SK-N-SH (cell line): Measurements from ENCODE around the gene ARV1. TPM values are rescaled to one million over a fixed set of nuclear protein-coding genes. Genes with fewer than 3 reads are reported as not detected.

Experiments
- CTCF ChIA-PET: fragments of 300-600, 350-600 bp; formaldehyde crosslinking; extraction: SDS; loops from one replicate; lab custom pipeline; 2021; lab: Yijun Ruan, JAX
- POLR2A ChIA-PET: fragments of 350-600 bp; sonication (Branson Sonifier 250); formaldehyde crosslinking; extraction: SDS; loops from one replicate; lab custom pipeline; 2020; ENCODE audit warnings: antibody characterized with exemption, inconsistent platforms; lab: Yijun Ruan, JAX
- DNase-seq: peaks from one replicate; pipeline ENCODE4 v3.0.0; 2012
- H2AFZ ChIP-seq: fragments of 200-600 bp; sonication (generic); 2 replicates; pipeline ENCODE4 v1.8.1; 2016; ENCODE audit warnings: antibody characterized with exemption, mild to moderate bottlenecking, low read depth
- H3F3A ChIP-seq: fragments of 200-600 bp; sonication (generic); replicated peaks from 2 replicates; pipeline ENCODE3; 2016; ENCODE audit warnings: antibody characterized with exemption, mild to moderate bottlenecking; ENCODE audit not compliant: insufficient read depth
- H3K27ac ChIP-seq, 2 experiments: fragments of 200-500 bp in 1 of 2; fragments of 200-600 bp in 1 of 2; sonication (Bioruptor generic) in 1 of 2; sonication (generic), shearing (Covaris generic) in 1 of 2; 2 replicates each; pipeline versions ENCODE4 v1.5.1 to v1.6.1; 2014 to 2016; ENCODE audit warnings: low read depth in 2 of 2, inconsistent platforms in 1 of 2, low read length in 1 of 2, mild to moderate bottlenecking in 1 of 2, mixed read lengths in 1 of 2
- H3K27me3 ChIP-seq: fragments of 200-600 bp; sonication (generic), shearing (Covaris generic); 2 replicates; pipeline ENCODE4 v1.6.1; 2016; ENCODE audit warnings: mixed run types; ENCODE audit not compliant: insufficient read depth
- H3K36me3 ChIP-seq, 2 experiments: fragments of 200-500 bp in 1 of 2; fragments of 200-600 bp in 1 of 2; sonication (Bioruptor generic) in 1 of 2; sonication (generic) in 1 of 2; replicated peaks in 1 of 2; 2 replicates each; pipeline versions ENCODE3 to v1.5.1; 2014 to 2016; ENCODE audit warnings: low read length in 1 of 2, mild to moderate bottlenecking in 1 of 2; ENCODE audit not compliant: insufficient read depth in 2 of 2, control insufficient read depth in 1 of 2
- H3K4me1 ChIP-seq, 2 experiments: fragments of 200-500 bp in 1 of 2; fragments of 200-600 bp in 1 of 2; sonication (Bioruptor generic) in 1 of 2; sonication (generic), shearing (Covaris generic) in 1 of 2; 2 replicates each; pipeline versions ENCODE4 v1.5.1 to v1.6.1; 2014 to 2016; ENCODE audit warnings: low read depth in 1 of 2, low read length in 1 of 2, mixed run types in 1 of 2; ENCODE audit not compliant: insufficient read depth in 2 of 2, control insufficient read depth in 1 of 2
- H3K4me2 ChIP-seq: fragments of 200-600 bp; sonication (generic), shearing (Covaris generic); 2 replicates; pipeline ENCODE4 v1.6.1; 2017; ENCODE audit warnings: mixed run types
- H3K4me3 ChIP-seq, 2 experiments: fragments of 200-500 bp in 1 of 2; fragments of 200-600 bp in 1 of 2; sonication (Bioruptor generic) in 1 of 2; sonication (generic), shearing (Covaris generic) in 1 of 2; 2 replicates each; pipeline versions ENCODE4 v1.5.1 to v1.8.1; 2014 to 2016; ENCODE audit warnings: low read depth in 2 of 2, inconsistent platforms in 1 of 2, low read length in 1 of 2, mild to moderate bottlenecking in 1 of 2, mixed read lengths in 1 of 2, moderate library complexity in 1 of 2
- H3K79me2 ChIP-seq: fragments of 200-600 bp; sonication (generic); 2 replicates; pipeline ENCODE4 v1.8.1; 2017; ENCODE audit warnings: mild to moderate bottlenecking; ENCODE audit not compliant: insufficient read depth
- H3K9ac ChIP-seq: fragments of 200-600 bp; sonication (generic); 2 replicates; pipeline ENCODE4 v1.6.1; 2017; ENCODE audit warnings: mixed run types
- H3K9me2 ChIP-seq: fragments of 200-600 bp; sonication (generic); 2 replicates; pipeline ENCODE4 v1.6.1; 2017; ENCODE audit warnings: mixed run types
- H3K9me3 ChIP-seq: fragments of 200-600 bp; sonication (generic); 2 replicates; pipeline ENCODE4 v1.6.1; 2017; ENCODE audit warnings: mixed run types, mild to moderate bottlenecking, moderate library complexity
- H4K20me1 ChIP-seq: fragments of 200-600 bp; sonication (generic); 2 replicates; pipeline ENCODE4 v1.6.1; 2017; ENCODE audit warnings: mild to moderate bottlenecking, mixed run types; ENCODE audit not compliant: insufficient read depth
- CHD2 ChIP-seq: fragments of 150-350 bp; IDR thresholded peaks from 2 replicates; pipeline ENCODE4 v1.6.1; 2018; ENCODE audit warnings: low read length; ENCODE audit not compliant: partially characterized antibody
- ELF1 ChIP-seq: IDR thresholded peaks from 2 replicates; pipeline ENCODE4 v1.4.0; 2012
- EP300 ChIP-seq, 2 experiments: IDR thresholded peaks; 2 replicates each; pipeline versions ENCODE4 v1.4.0 to v1.6.1; 2012; ENCODE audit warnings: borderline replicate concordance in 1 of 2, low read depth in 1 of 2, low read length in 1 of 2
- FOXJ3 ChIP-seq: sonication (generic); formaldehyde crosslinking; IDR thresholded peaks from 2 replicates; pipeline ENCODE4 v1.5.1; 2020; ENCODE audit warnings: mild to moderate bottlenecking, missing genetic modification reagents
- FOXM1 ChIP-seq: IDR thresholded peaks from 2 replicates; pipeline ENCODE4 v1.4.0; 2012; ENCODE audit warnings: low read depth, mild to moderate bottlenecking
- JUND ChIP-seq: IDR thresholded peaks from 2 replicates; pipeline ENCODE4 v1.4.0; 2012
- MEF2A ChIP-seq: IDR thresholded peaks from 2 replicates; pipeline ENCODE4 v1.4.0; 2012; ENCODE audit warnings: low read depth, borderline replicate concordance
- NFIC ChIP-seq: IDR thresholded peaks from 2 replicates; pipeline ENCODE4 v1.4.0; 2012; ENCODE audit warnings: borderline replicate concordance
- NRF1 ChIP-seq: IDR thresholded peaks from 2 replicates; pipeline ENCODE4 v1.6.1; 2012; ENCODE audit warnings: low read depth, mild to moderate bottlenecking, low read length
- RAD21 ChIP-seq: IDR thresholded peaks from 2 replicates; pipeline ENCODE4 v1.6.1; 2012; ENCODE audit warnings: mild to moderate bottlenecking, low read length
- RXRA ChIP-seq: IDR thresholded peaks from 2 replicates; pipeline ENCODE4 v1.4.0; 2012; ENCODE audit warnings: low read depth, mild to moderate bottlenecking, borderline replicate concordance
- SIN3A ChIP-seq: IDR thresholded peaks from 2 replicates; pipeline ENCODE4 v1.6.1; 2012; ENCODE audit warnings: low read depth, mild to moderate bottlenecking, low read length, moderate library complexity, borderline replicate concordance
- TAF1 ChIP-seq: IDR thresholded peaks from 2 replicates; pipeline ENCODE4 v1.6.1; 2012; ENCODE audit warnings: low read depth, mild to moderate bottlenecking, low read length, moderate library complexity, borderline replicate concordance
- TCF12 ChIP-seq: IDR thresholded peaks from 2 replicates; pipeline ENCODE4 v1.4.0; 2012
- WGBS: methylation state at CpG from one replicate; pipeline ENCODE4 v1.1.6; 2017; ENCODE audit warnings: low lambda C conversion rate; 5-methylcytosine and 5-hydroxymethylcytosine counted together
- polyA plus RNA-seq, 3 experiments: library from polyadenylated mRNA; depleted of rRNA; stranded (reverse); fragments of >200 nt; gene quantifications; 2 replicates each; pipeline ENCODE4 v1.2.3, GENCODE V29; 2012
- TF ChIP-seq, protein P1 (sequence below): fragments of 150-350 bp; IDR thresholded peaks from 2 replicates; pipeline ENCODE4 v1.6.1; 2016; ENCODE audit warnings: mild to moderate bottlenecking, low read depth, low read length
- TF ChIP-seq, protein P2 (sequence below): fragments of 200-600 bp; sonication (generic); IDR thresholded peaks from 2 replicates; pipeline ENCODE4 v1.6.1; 2017; ENCODE audit warnings: antibody characterized with exemption, mild to moderate bottlenecking, moderate library complexity

The ARV1 gene
- polyA plus RNA-seq, 1 of the 3 experiments (the other 2 are of a cell fraction) = 26.7 TPM

DNA sequence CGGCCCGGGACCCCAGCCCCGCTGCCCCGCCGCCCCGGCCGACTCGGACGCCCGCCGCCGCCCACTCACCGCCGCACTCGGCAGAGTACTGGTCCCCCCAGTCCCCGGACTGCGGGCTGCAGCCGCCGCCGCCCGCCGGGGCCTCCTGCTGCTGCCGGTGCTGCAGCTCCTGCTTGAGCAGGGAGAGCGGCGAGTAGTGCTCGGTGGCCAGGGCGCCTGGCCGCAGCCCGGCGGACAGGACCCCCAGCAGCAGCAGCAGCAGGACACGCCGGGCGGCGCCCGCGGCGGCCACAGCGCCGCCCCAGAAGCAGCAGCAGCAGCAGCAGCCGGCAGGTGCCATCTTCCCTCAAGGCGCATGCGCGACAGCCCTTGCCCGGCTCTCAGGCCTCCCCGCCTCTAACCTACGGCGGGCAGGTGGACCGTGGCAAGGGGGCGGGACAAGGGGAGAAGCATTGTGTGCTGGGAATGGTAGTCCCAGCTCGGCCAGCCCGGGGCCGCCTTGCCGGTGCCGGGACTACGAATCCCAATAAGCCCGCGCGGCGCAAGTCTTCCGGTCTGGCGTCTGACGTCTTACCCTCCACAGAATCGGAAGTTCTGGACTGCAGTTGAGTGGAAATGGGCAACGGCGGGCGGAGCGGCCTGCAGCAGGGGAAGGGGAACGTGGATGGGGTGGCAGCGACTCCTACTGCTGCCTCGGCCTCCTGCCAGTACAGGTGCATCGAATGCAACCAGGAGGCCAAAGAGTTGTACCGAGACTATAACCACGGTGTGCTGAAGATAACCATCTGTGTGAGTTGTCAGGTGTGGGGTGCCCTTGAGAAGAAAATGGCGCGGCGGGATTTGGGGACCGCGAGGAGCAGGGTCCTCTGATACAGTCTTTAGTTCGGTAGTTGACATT, at the start of gene ARV1, which contains the start of gene TTC13 (continued):
- no peak for TF ChIP-seq JUND
- no peak for TF ChIP-seq MEF2A
- TF ChIP-seq EP300 (IDR thresholded peaks at IDR 0.05; ENCODE audit: borderline replicate concordance in 1 of 2, low read depth in 1 of 2, low read length in 1 of 2) = peak in 1 of 2 experiments; percentile 7; a peak in 1 of 4 replicates
- peak; percentile 61 for TF ChIP-seq RAD21
- TF ChIP-seq FOXJ3 (CRISPR knock-in tag) = no peak
- TF ChIP-seq CHD2 = peak; percentile 92
- TF ChIP-seq, protein P1, sequence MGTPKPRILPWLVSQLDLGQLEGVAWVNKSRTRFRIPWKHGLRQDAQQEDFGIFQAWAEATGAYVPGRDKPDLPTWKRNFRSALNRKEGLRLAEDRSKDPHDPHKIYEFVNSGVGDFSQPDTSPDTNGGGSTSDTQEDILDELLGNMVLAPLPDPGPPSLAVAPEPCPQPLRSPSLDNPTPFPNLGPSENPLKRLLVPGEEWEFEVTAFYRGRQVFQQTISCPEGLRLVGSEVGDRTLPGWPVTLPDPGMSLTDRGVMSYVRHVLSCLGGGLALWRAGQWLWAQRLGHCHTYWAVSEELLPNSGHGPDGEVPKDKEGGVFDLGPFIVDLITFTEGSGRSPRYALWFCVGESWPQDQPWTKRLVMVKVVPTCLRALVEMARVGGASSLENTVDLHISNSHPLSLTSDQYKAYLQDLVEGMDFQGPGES = no peak
- TF ChIP-seq RXRA = no peak
- peak; percentile 49; the same call in 1 of the 2 replicates for TF ChIP-seq SIN3A
- TF ChIP-seq ELF1 = peak; percentile 97
- TF ChIP-seq NFIC = no peak
- no peak for TF ChIP-seq FOXM1
- peak; percentile 85 for TF ChIP-seq TAF1
- TF ChIP-seq TCF12 = peak; percentile 24

DNA sequence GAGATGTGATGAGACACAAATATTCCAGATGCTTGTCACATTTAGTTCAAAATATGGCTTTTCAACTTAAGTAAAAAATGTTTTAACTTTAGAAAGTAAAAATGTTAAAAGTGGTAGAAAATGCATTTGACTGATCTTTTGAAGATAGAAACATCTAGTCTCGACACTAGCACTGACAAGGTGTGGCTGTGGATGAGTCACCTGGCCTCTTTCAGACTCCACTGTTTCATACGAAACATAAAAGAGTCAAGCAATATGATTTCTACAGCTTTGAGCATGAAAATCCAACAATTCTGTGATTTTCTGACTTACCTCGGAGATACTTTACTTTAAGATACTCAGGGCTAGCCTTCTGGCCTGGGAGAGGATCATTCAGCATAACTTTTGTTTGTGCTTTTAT, 47.9 kb upstream of the ARV1 start:
- no peak overlapping the region for H2AFZ ChIP-seq
- CTCF ChIA-PET = interaction anchor here (0.8 to 1.8 kb wide), 2 partner anchors 13 to 280 kb away, joined by 4 read pairs; no protein-coding TSS in a partner anchor
- POLR2A ChIA-PET = no interaction called here
- H3K4me3 ChIP-seq = no peak overlapping the region
- TF ChIP-seq, protein P2, sequence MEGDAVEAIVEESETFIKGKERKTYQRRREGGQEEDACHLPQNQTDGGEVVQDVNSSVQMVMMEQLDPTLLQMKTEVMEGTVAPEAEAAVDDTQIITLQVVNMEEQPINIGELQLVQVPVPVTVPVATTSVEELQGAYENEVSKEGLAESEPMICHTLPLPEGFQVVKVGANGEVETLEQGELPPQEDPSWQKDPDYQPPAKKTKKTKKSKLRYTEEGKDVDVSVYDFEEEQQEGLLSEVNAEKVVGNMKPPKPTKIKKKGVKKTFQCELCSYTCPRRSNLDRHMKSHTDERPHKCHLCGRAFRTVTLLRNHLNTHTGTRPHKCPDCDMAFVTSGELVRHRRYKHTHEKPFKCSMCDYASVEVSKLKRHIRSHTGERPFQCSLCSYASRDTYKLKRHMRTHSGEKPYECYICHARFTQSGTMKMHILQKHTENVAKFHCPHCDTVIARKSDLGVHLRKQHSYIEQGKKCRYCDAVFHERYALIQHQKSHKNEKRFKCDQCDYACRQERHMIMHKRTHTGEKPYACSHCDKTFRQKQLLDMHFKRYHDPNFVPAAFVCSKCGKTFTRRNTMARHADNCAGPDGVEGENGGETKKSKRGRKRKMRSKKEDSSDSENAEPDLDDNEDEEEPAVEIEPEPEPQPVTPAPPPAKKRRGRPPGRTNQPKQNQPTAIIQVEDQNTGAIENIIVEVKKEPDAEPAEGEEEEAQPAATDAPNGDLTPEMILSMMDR = no peak
- no peak for TF ChIP-seq NRF1
- TF ChIP-seq, all 33 proteins: peak for 0
- Histone ChIP-seq H3K9me3 (no peaks in the 10 kb centered on the region), H3K4me1 (no peaks in the 10 kb centered on the region), H3K9me2 (no peaks in the 10 kb centered on the region; the same call in 1 of the 2 replicates), H4K20me1 (no peaks in the 10 kb centered on the region), H3F3A (no peaks in the 10 kb centered on the region), H3K27ac (no peak overlapping the region), H3K79me2 (no peaks in the 10 kb centered on the region), H3K4me2 (no peak overlapping the region), H3K27me3 (no peaks in the 10 kb centered on the region), H3K9ac (no peak overlapping the region), H3K36me3 (peaks cover 0 to 39% of the 10 kb centered on the region in 2 experiments)
- 96% methylated on average over 3 of the region's 3 CpGs for WGBS
- DNase-seq = no peak
